AG09319 (cell line): ENCODE results near the gene SLC35E2B.

ENCODE experiments used
- DNase-seq: peaks from one replicate; pipeline ENCODE4 v3.0.0-alpha.2; 2010; ENCODE audit warnings: low read depth; ENCODE audit errors: extremely low read depth
- CTCF ChIP-seq: IDR thresholded peaks from 2 replicates; pipeline ENCODE4 v1.5.1; 2011; ENCODE audit warnings: low read depth, mild to moderate bottlenecking, inconsistent platforms, low read length, moderate library complexity

SLC35E2B gene

GRCh38 chr1:1627829-1628753, 64.5 kb downstream of the SLC35E2B start:
- DNase-seq = no peak
- no peak for TF ChIP-seq CTCF

GRCh38 chr1:1627261-1627828, 65.2 kb downstream of the SLC35E2B start:
- TF ChIP-seq CTCF = no peak
- no peak for DNase-seq

- DNase-seq = no peak
- TF ChIP-seq CTCF = no peak
Measured at GRCh38 chr1:1626207-1627141, 66.1 kb downstream of the SLC35E2B start.

GRCh38 chr1:1625824-1626206, 66.8 kb downstream of the SLC35E2B start:
- no peak for DNase-seq
- TF ChIP-seq CTCF = no peak

GRCh38 chr1:1625404-1625775, 67.2 kb downstream of the SLC35E2B start:
- DNase-seq = no peak
- no peak for TF ChIP-seq CTCF

GRCh38 chr1:1624443-1625403, 67.9 kb downstream of the SLC35E2B start:
- no peak for TF ChIP-seq CTCF
- DNase-seq = no peak
